Measurements from ENCODE around the gene OR4C11. TPM values are rescaled to one million over a fixed set of nuclear protein-coding genes. Genes with fewer than 3 reads are reported as not detected.

Gene OR4C11, protein sequence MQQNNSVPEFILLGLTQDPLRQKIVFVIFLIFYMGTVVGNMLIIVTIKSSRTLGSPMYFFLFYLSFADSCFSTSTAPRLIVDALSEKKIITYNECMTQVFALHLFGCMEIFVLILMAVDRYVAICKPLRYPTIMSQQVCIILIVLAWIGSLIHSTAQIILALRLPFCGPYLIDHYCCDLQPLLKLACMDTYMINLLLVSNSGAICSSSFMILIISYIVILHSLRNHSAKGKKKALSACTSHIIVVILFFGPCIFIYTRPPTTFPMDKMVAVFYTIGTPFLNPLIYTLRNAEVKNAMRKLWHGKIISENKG
- total RNA-seq = not detected
- under 1 TPM in 1 of 8 donors, not detected in 7; 0.10 TPM for polyA plus RNA-seq (ENCODE audit: insufficient read depth in 1 of 8, insufficient read length in 8 of 8, low replicate concordance in 1 of 8)
- long read RNA-seq, donor 1 = 0 reads
- long read RNA-seq, donor 2 = 0 reads
- long read RNA-seq, donor 3 = 0 reads
- long read RNA-seq, donor 4 = 0 reads
- long read RNA-seq, donor 5 = 0 reads
- long read RNA-seq, donor 6 = 0 reads
- long read RNA-seq, donor 7 = 0 reads
- long read RNA-seq, donor 8 = 0 reads
- long read RNA-seq, donor 9 = 0 reads
- long read RNA-seq, donor 10 = 0 reads
- long read RNA-seq, donor 11 = 0 reads

- Histone ChIP-seq H3K4me3 (ENCODE audit: low read length) (no peak within 1 kb of the TSS), H3K27me3 (ENCODE audit: control insufficient read depth, insufficient read depth, low read length) (no peaks in the 10 kb centered on the region), H3K4me1 (ENCODE audit: control insufficient read depth, insufficient read depth, low read length) (no peaks in the 10 kb centered on the region), H3K9me3 (replicated peaks; ENCODE audit: control insufficient read depth, low read depth, low read length) (no peaks in the 10 kb centered on the region), H3K27ac (ENCODE audit: low read length) (no peak within 1 kb of the TSS), H3K36me3 (ENCODE audit: control insufficient read depth, insufficient read depth, low read length) (no peaks in the 10 kb centered on the region)
- no CpG with 5 or more reads among the region's 2 CpGs for WGBS (ENCODE audit: insufficient coverage)
- no peak for DNase-seq
Measured at GRCh38 chr11:55607545-55607944, at the start of gene OR4C11. TSS of gene OR4C11 (minus strand) at chr11:55607645. CDS start at chr11:55604373, 3,272 bp downstream.

GRCh38 chr11:55655096-55655495 lies 47.7 kb upstream of the OR4C11 start:
- no peak overlapping the region for H3K27ac ChIP-seq (ENCODE audit: low read length)
- H3K36me3 ChIP-seq (ENCODE audit: control insufficient read depth, insufficient read depth, low read length) = no peaks in the 10 kb centered on the region
- H3K4me1 ChIP-seq (ENCODE audit: control insufficient read depth, insufficient read depth, low read length) = no peaks in the 10 kb centered on the region
- H3K9me3 ChIP-seq (replicated peaks; ENCODE audit: control insufficient read depth, low read depth, low read length) = peaks cover 8% of the 10 kb centered on the region
- H3K4me3 ChIP-seq (ENCODE audit: low read length) = no peak overlapping the region
- H3K27me3 ChIP-seq (ENCODE audit: control insufficient read depth, insufficient read depth, low read length) = no peaks in the 10 kb centered on the region
- DNase-seq = no peak

- Histone ChIP-seq H3K4me3 (ENCODE audit: low read length) (no peak overlapping the region), H3K4me1 (ENCODE audit: control insufficient read depth, insufficient read depth, low read length) (no peaks in the 10 kb centered on the region), H3K36me3 (ENCODE audit: control insufficient read depth, insufficient read depth, low read length) (no peaks in the 10 kb centered on the region), H3K27me3 (ENCODE audit: control insufficient read depth, insufficient read depth, low read length) (no peaks in the 10 kb centered on the region), H3K27ac (ENCODE audit: low read length) (no peak overlapping the region), H3K9me3 (replicated peaks; ENCODE audit: control insufficient read depth, low read depth, low read length) (peaks cover 4% of the 10 kb centered on the region)
- DNase-seq = no peak
- WGBS (ENCODE audit: insufficient coverage) = no CpG with 5 or more reads among the region's 1 CpG
Measured at GRCh38 chr11:55652560-55652959, 45.1 kb upstream of the OR4C11 start.

DNA sequence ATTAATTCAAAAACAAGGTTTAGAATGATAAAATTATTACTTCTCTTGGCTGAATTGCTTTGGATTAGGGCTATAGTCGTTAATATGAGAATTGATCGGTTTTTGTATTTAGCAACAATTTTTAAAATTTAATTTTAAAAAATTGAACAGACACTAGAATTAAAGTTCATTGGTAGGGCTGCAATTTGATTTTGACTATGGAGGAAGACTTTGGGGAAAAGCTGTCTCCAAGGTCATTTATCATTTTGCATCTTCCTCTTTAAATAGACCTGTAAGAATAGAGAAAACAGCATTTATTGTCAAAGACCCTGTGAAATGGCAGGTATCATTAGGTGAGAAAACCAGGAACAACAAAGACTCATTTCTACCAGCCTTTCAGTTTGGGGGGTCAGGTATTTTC lies 40.6 kb upstream of the OR4C11 start, which contains the start of gene OR4S2:
OR4S2 (plus strand) TSS at position 301 of the 400 bp plus-strand sequence. CDS start 2,577 bp downstream, outside the sequence.
- Histone ChIP-seq H3K36me3 (ENCODE audit: control insufficient read depth, insufficient read depth, low read length) (no peaks in the 10 kb centered on the region), H3K4me3 (ENCODE audit: low read length) (no peak within 1 kb of the TSS), H3K4me1 (ENCODE audit: control insufficient read depth, insufficient read depth, low read length) (no peaks in the 10 kb centered on the region), H3K27ac (ENCODE audit: low read length) (no peak within 1 kb of the TSS), H3K9me3 (replicated peaks; ENCODE audit: control insufficient read depth, low read depth, low read length) (peaks cover 2% of the 10 kb centered on the region), H3K27me3 (ENCODE audit: control insufficient read depth, insufficient read depth, low read length) (no peaks in the 10 kb centered on the region)
- WGBS (ENCODE audit: insufficient coverage) = no CpG with 5 or more reads among the region's 2 CpGs
- no peak for DNase-seq

GRCh38 chr11:55634813-55635212 lies 27.4 kb upstream of the OR4C11 start, which contains the start of gene OR4P4:
TSS of gene OR4P4 (plus strand) at chr11:55635113.
- no peak within 1 kb of the TSS for H3K4me3 ChIP-seq (ENCODE audit: low read length)
- H3K27me3 ChIP-seq (ENCODE audit: control insufficient read depth, insufficient read depth, low read length) = no peaks in the 10 kb centered on the region
- H3K4me1 ChIP-seq (ENCODE audit: control insufficient read depth, insufficient read depth, low read length) = no peaks in the 10 kb centered on the region
- H3K36me3 ChIP-seq (ENCODE audit: control insufficient read depth, insufficient read depth, low read length) = no peaks in the 10 kb centered on the region
- peaks cover 4% of the 10 kb centered on the region for H3K9me3 ChIP-seq (replicated peaks; ENCODE audit: control insufficient read depth, low read depth, low read length)
- no peak for DNase-seq
- no CpG with 5 or more reads among the region's 3 CpGs for WGBS (ENCODE audit: insufficient coverage)
- H3K27ac ChIP-seq (ENCODE audit: low read length) = no peak within 1 kb of the TSS

- peaks cover 3% of the 10 kb centered on the region for H3K9me3 ChIP-seq (replicated peaks; ENCODE audit: control insufficient read depth, low read depth, low read length)
- H3K27me3 ChIP-seq (ENCODE audit: control insufficient read depth, insufficient read depth, low read length) = no peaks in the 10 kb centered on the region
- no peaks in the 10 kb centered on the region for H3K36me3 ChIP-seq (ENCODE audit: control insufficient read depth, insufficient read depth, low read length)
- no peak overlapping the region for H3K4me3 ChIP-seq (ENCODE audit: low read length)
- no peaks in the 10 kb centered on the region for H3K4me1 ChIP-seq (ENCODE audit: control insufficient read depth, insufficient read depth, low read length)
- WGBS (ENCODE audit: insufficient coverage) = no CpG with 5 or more reads among the region's 1 CpG
- DNase-seq = no peak
- H3K27ac ChIP-seq (ENCODE audit: low read length) = no peak overlapping the region
Measured at GRCh38 chr11:55624531-55624930, 17.1 kb upstream of the OR4C11 start.

- no peak for DNase-seq
- Histone ChIP-seq H3K36me3 (ENCODE audit: control insufficient read depth, insufficient read depth, low read length) (no peaks in the 10 kb centered on the region), H3K4me1 (ENCODE audit: control insufficient read depth, insufficient read depth, low read length) (no peaks in the 10 kb centered on the region), H3K4me3 (ENCODE audit: low read length) (no peak overlapping the region), H3K27me3 (ENCODE audit: control insufficient read depth, insufficient read depth, low read length) (no peaks in the 10 kb centered on the region), H3K27ac (ENCODE audit: low read length) (no peak overlapping the region), H3K9me3 (replicated peaks; ENCODE audit: control insufficient read depth, low read depth, low read length) (peaks cover 28% of the 10 kb centered on the region)
- WGBS (ENCODE audit: insufficient coverage) = no CpG with 5 or more reads among the region's 1 CpG
Measured at GRCh38 chr11:55572548-55572947, 34.9 kb downstream of the OR4C11 start.

- Histone ChIP-seq H3K27me3 (ENCODE audit: control insufficient read depth, insufficient read depth, low read length) (no peaks in the 10 kb centered on the region), H3K27ac (ENCODE audit: low read length) (no peak within 1 kb of the TSS), H3K4me3 (ENCODE audit: low read length) (no peak within 1 kb of the TSS), H3K36me3 (ENCODE audit: control insufficient read depth, insufficient read depth, low read length) (no peaks in the 10 kb centered on the region), H3K4me1 (ENCODE audit: control insufficient read depth, insufficient read depth, low read length) (no peaks in the 10 kb centered on the region), H3K9me3 (replicated peaks; ENCODE audit: control insufficient read depth, low read depth, low read length) (peaks cover 22% of the 10 kb centered on the region)
- no CpG with 5 or more reads among the region's 3 CpGs for WGBS (ENCODE audit: insufficient coverage)
- DNase-seq = no peak
Measured at GRCh38 chr11:55571828-55572227, 35.6 kb downstream of the OR4C11 start, which contains the start of gene OR4C16. TSS of gene OR4C16 (plus strand) at chr11:55572128. CDS start at chr11:55572128, 0 bp downstream.

DNA sequence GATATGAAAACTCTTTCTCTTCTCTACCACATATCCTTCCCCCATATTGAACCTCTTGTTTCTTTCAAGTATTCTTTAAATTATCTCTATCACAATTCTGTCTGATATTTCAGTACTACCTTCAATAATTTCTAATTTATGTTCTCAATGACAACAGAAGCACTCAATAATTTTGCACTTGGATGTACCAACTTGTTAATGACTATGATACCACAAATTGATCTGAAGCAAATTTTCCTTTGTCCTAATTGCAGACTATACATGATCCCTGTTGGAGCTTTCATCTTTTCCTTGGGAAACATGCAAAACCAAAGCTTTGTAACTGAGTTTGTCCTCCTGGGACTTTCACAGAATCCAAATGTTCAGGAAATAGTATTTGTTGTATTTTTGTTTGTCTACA lies 53.3 kb downstream of the OR4C11 start, which contains the start of gene OR4C15:
OR4C15 (plus strand) TSS at position 301 of the 400 bp plus-strand sequence; CDS start at position 301, 0 bp downstream.
- Histone ChIP-seq H3K27ac (ENCODE audit: low read length) (no peak within 1 kb of the TSS), H3K4me1 (ENCODE audit: control insufficient read depth, insufficient read depth, low read length) (no peaks in the 10 kb centered on the region), H3K4me3 (ENCODE audit: low read length) (no peak within 1 kb of the TSS), H3K27me3 (ENCODE audit: control insufficient read depth, insufficient read depth, low read length) (no peaks in the 10 kb centered on the region), H3K36me3 (ENCODE audit: control insufficient read depth, insufficient read depth, low read length) (no peaks in the 10 kb centered on the region), H3K9me3 (replicated peaks; ENCODE audit: control insufficient read depth, low read depth, low read length) (peaks cover 47% of the 10 kb centered on the region)
- DNase-seq = no peak
